BE2C (cell line): Measurements from ENCODE around the gene CAPZA3.

Experiments
- DNase-seq: peaks from one replicate; pipeline ENCODE4 v3.0.0-alpha.2; 2020
- H3K27me3 ChIP-seq: fragments of 250-450 bp; sonication (Bioruptor Pico); 2 replicates; pipeline ENCODE4 v1.5.1; 2020; ENCODE audit warnings: mild to moderate bottlenecking
- H3K36me3 ChIP-seq: fragments of 250-450 bp; sonication (Bioruptor Pico); 2 replicates; pipeline ENCODE4 v1.5.1; 2020; ENCODE audit warnings: mild to moderate bottlenecking
- H3K4me1 ChIP-seq: fragments of 250-450 bp; sonication (Bioruptor Pico); 2 replicates; pipeline ENCODE4 v1.5.1; 2020
- H3K4me3 ChIP-seq: 2 replicates; pipeline ENCODE4 v1.5.1; 2011; ENCODE audit warnings: low read depth, low read length
- H3K9me3 ChIP-seq: fragments of 250-450 bp; sonication (Bioruptor Pico); 2 replicates; pipeline ENCODE4 v1.5.1; 2020
- CTCF ChIP-seq: IDR thresholded peaks from 2 replicates; pipeline ENCODE4 v1.5.1; 2012; ENCODE audit warnings: mild to moderate bottlenecking, low read depth, low read length

The CAPZA3 gene

GRCh38 chr12:18720690-18721089 lies 17.2 kb upstream of the CAPZA3 start:
- Histone ChIP-seq H3K4me3 (no peak overlapping the region), H3K4me1 (no peaks in the 10 kb centered on the region)
- TF ChIP-seq CTCF = no peak

GRCh38 chr12:18721452-18721851 lies 16.5 kb upstream of the CAPZA3 start:
- DNase-seq = no peak
- H3K27me3 ChIP-seq = no peaks in the 10 kb centered on the region
- no peaks in the 10 kb centered on the region for H3K9me3 ChIP-seq
- H3K4me3 ChIP-seq = no peak overlapping the region
- TF ChIP-seq CTCF = no peak
- H3K36me3 ChIP-seq = no peaks in the 10 kb centered on the region
- no peaks in the 10 kb centered on the region for H3K4me1 ChIP-seq

More at GRCh38 chr12:18720690-18721089, 17.2 kb upstream of the CAPZA3 start:
- H3K27me3 ChIP-seq = no peaks in the 10 kb centered on the region
- no peaks in the 10 kb centered on the region for H3K36me3 ChIP-seq
- no peak for DNase-seq
- H3K9me3 ChIP-seq = no peaks in the 10 kb centered on the region

- no peak overlapping the region for H3K4me3 ChIP-seq
- TF ChIP-seq CTCF = no peak
- no peak for DNase-seq
- 0 out of 2 replicates have a peak, but pooled peaks cover 5% of the 10 kb centered on the region for H3K27me3 ChIP-seq
- no peaks in the 10 kb centered on the region for H3K36me3 ChIP-seq
- H3K9me3 ChIP-seq = no peaks in the 10 kb centered on the region
- H3K4me1 ChIP-seq = no peaks in the 10 kb centered on the region
These were observed 14.2 kb upstream of the CAPZA3 start for GRCh38 chr12:18723752-18724151.

- 0 out of 2 replicates have a peak, but pooled peaks cover 11% of the 10 kb centered on the region for H3K27me3 ChIP-seq
- DNase-seq = no peak
- no peaks in the 10 kb centered on the region for H3K36me3 ChIP-seq
- H3K4me1 ChIP-seq = no peaks in the 10 kb centered on the region
- no peak overlapping the region for H3K4me3 ChIP-seq
- TF ChIP-seq CTCF = no peak
- H3K9me3 ChIP-seq = no peaks in the 10 kb centered on the region
These were observed 6.8 kb upstream of the CAPZA3 start for GRCh38 chr12:18731156-18731555.

- H3K4me1 ChIP-seq = no peaks in the 10 kb centered on the region; the same call in 1 of the 2 replicates
- no peaks in the 10 kb centered on the region for H3K27me3 ChIP-seq
- H3K36me3 ChIP-seq = no peaks in the 10 kb centered on the region; the same call in 1 of the 2 replicates
- DNase-seq = no peak
- H3K9me3 ChIP-seq = no peaks in the 10 kb centered on the region
- TF ChIP-seq CTCF = no peak
- H3K4me3 ChIP-seq = no peak overlapping the region
These were observed 10.0 kb downstream of the CAPZA3 start for GRCh38 chr12:18747895-18748294.

GRCh38 chr12:18749386-18749957 lies 11.6 kb downstream of the CAPZA3 start:
- H3K4me1 ChIP-seq = no peaks in the 10 kb centered on the region; the same call in 1 of the 2 replicates
- H3K36me3 ChIP-seq = no peaks in the 10 kb centered on the region; the same call in 1 of the 2 replicates
- DNase-seq = no peak
- no peaks in the 10 kb centered on the region for H3K9me3 ChIP-seq
- TF ChIP-seq CTCF = no peak
- H3K4me3 ChIP-seq = no peak overlapping the region
- no peaks in the 10 kb centered on the region for H3K27me3 ChIP-seq
